ENCODE measurements around the gene ADAMTS10.
"Not testable (repeated sequence)": the region's sequence is repeated elsewhere in the genome, so short reads cannot be mapped to it uniquely, and the experiment has no call there.

Gene ADAMTS10

DNA sequence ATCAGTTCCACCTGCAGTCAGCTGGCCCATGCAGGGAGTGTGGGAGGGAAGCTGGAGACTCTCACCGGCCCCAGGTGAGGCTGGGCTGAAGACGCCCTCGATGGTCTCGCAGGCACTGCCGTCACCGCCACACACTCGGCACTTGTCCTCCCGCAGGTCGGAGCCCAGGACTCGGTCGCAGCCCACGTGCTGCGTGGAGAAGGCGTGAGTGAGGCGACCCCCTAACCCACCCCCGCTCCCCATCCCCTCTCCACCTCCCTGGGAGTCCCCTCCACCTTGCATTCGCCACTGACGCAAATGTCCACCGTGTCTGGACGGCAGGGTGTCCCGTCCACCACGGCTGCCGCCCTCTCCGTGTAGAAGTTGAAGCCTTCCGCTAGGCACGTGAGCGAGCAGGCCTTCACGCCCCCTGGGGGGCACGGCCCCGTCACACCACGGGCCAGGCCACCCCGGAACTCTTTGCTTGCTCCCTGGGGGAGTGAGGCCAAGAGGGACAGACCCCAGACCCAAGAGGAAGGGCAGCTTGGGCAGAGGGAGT, 21.3 kb downstream of the ADAMTS10 start:
- DNase-seq, result no peak

GRCh38 chr19:8585894-8586750, 24.4 kb downstream of the ADAMTS10 start:
- no peak for DNase-seq

GRCh38 chr19:8584965-8585893, 25.3 kb downstream of the ADAMTS10 start:
- DNase-seq, result no peak

DNA sequence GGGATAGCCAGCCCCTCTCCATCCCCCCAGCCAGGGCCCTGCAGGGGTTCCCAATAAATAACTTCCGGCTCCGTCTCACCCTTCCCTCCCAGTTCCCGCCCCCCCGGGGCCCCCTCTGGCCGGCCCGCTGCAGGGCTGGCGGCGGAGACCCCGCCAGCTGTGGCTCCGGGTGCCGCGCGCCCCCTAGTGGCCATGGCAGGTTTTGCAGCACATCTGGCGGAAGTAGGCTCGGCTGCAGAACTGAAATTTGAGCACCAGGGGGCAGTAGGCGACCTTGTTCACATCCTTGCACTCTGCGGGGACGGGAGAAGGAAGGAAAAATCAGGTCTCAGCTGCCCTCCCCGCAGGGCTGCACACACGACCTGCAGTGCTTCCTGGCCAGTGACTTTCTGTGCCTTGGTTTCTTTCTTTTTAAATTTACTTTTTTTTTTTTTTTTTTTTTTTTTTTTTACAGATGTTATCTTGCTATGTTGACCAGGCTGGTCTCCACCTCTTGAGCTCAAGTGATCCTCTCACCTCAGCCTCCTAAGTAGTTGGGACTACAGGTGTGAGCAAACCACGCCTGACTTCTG, 29.7 kb downstream of the ADAMTS10 start:
- DNase-seq, result peak; percentile 13 to 33

DNA sequence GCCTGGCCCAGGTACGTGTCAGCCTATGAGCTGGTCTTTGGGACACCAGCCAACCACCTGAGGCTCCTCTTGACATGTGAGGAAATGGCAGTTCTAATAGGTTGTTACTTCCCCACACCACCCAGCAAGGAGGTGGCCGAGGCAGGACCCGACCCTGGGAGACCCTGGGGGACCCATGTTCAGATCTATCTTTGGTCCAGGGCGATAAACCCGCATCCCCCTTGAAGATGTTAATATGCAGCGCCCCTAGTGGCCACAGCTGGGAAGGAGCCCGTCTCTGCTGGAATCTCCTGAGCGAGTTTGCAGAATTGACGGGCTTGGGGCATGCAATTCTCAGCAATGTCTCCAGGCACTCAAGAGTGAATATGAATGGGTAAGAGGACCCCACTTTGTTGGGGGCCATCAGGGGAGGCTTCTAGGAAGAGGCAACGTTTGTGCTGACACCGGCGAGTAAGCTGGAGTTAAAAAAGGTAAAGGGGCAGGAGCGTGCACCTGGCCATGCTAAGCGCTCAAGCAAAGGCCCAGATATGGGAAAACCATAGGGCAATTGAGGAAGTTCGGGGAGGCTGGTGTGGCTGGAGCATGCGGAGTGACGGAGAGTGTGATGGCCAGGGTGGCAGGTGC, 31.8 kb downstream of the ADAMTS10 start:
- DNase-seq, result peak in 1 of 2 experiments; percentile 21

- no peak for DNase-seq
These were observed 32.8 kb downstream of the ADAMTS10 start for GRCh38 chr19:8577741-8578140.

DNA sequence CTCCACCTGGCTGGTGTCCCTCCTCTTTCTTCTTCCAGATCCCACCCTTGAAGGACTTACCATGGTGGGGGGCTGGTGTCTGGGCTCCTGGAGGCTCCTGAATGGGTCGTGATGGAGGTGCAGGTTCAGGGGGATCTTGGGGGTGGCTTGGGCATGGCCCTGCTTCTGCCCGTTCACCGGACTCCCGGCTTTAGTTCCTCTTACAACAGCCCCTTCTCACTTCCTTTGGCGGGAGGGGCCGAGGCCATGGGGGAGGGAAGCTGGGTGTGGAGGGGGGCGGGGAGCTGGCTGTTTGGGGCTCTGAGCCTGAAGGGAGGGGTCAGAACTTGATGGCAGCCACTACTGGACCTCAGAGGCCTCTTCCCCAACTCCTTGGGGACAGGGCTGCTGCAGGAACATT, 33.3 kb downstream of the ADAMTS10 start, which contains the start of gene MYO1F:
Gene MYO1F, minus strand, starts transcription at position 196 of the 400 bp plus-strand sequence. Its CDS starts 133 bp downstream, at position 63.
- no peak for DNase-seq

DNA sequence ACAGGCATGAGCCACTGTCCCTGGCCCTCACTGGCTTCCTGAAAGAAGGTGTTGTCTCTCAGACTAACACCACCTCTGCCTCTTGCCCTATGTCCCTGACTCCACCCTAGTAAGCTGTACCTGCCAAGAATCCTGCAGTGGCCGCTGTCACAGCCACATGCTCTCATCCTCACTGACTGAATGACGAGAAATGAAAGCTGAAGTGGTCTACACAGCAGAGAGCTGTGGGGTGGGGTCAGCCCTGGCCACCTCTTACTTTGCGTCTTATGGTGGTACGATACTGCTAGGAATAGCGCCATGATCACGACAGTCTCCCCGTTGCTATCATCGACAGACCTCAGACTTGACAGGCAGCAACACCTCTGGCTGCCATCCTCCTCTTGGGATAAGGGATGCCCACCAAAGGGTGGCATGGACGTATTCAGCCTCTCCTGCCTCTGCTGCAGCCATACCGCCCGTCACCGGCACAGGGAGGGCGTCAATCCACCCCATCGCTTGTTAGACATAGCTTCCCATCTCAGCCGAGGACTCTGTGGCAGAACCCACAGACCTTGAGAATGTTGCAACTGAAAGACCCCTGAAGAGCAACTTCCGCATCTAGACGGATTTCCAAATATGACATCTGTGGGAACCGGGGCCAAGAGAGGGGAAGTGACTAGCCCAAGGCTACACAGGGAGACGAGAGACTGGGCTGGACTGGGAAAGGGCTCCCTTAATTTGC, 34.1 kb downstream of the ADAMTS10 start:
- no peak for DNase-seq

GRCh38 chr19:8575467-8575997, 35.0 kb downstream of the ADAMTS10 start:
- DNase-seq, result no peak

DNA sequence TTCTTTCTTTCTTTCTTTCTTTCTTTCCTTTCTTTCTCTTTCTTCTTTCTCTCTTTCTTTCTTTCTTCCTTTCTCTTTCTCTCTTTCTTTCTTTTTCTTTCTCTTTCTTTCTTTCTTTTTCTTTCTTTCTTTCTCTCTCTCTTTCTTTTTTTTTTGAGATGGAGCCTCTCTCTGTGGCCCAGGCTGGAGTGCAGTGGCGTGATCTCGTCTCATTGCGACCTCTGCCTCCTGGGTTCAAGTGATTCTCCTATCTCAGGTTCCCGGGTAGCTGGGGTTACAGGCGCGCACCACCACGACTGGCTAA, 35.9 kb downstream of the ADAMTS10 start:
- DNase-seq, result not testable (repeated sequence)

DNA sequence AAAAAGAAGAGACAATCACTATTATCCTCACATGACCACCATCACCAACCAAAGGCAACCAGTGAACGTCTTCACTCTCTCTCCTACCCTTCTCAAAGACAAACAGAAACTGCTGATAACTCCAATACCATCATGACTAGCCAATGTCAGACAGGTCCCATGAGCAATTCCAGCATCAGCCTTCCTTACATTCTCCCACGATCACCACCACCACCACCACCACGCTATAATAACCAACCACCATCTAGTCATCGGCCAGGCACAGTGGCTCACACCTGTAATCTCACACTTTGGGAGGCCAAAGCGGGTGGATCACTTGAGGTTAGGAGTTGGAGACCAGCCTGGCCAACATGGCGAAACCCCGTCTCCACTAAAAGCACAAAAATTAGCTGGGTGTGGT, 37.2 kb downstream of the ADAMTS10 start:
- DNase-seq, result no peak

DNA sequence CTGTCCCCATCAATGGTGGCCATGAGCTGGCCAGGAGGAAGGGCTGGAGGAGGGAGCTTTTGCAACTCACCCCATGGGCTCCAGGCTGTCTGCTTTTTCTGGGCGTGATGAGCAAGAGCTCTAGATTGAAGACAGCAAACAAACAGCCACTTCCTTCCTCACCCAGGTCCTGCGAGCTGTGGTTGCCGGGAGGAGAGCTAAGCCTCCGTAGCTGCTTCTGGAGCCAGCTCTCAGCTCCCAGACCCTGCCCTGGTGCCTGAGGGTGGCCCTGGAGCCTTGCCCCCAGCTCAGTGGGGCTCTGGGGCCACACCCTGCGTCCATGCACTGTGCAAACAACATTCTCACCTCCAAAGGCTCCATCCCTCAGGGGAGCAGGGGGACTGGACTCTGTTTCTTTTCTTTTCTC, 39.5 kb downstream of the ADAMTS10 start:
- DNase-seq, result no peak

DNA sequence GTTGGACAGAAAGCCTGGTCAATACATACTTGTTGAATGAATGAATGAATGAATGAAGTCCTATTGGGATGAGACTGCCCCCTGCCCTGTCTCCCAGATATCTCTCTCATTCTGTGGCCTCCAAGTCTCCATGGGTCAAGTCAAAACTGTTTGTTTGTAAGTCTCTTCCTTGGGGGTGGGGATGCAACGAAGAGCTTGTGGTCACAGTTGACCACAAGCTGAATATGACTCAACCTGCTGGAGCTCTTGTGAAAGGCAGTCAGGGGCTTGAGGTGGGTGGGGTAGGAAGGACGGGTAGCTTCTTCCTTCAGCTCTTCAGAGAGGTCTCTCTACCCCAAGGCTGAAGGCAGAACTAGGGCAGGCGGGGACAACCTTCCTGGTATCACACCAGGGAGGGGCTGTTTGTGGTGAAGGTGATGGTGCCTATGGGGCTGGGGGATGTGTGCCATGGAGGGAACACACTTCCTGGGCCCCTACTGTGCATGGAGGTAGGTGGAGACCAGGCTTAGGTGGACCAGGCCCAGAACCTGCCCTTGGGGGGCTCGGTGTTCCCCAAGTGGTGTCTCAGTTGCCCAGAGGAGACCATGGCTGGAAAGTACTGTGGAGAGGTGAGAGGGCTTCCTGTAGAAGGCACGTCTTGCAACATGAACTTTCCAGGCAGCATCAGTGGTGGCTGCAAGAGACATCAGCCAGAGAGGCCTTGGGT, 41.3 kb downstream of the ADAMTS10 start:
- DNase-seq, result no peak

DNA sequence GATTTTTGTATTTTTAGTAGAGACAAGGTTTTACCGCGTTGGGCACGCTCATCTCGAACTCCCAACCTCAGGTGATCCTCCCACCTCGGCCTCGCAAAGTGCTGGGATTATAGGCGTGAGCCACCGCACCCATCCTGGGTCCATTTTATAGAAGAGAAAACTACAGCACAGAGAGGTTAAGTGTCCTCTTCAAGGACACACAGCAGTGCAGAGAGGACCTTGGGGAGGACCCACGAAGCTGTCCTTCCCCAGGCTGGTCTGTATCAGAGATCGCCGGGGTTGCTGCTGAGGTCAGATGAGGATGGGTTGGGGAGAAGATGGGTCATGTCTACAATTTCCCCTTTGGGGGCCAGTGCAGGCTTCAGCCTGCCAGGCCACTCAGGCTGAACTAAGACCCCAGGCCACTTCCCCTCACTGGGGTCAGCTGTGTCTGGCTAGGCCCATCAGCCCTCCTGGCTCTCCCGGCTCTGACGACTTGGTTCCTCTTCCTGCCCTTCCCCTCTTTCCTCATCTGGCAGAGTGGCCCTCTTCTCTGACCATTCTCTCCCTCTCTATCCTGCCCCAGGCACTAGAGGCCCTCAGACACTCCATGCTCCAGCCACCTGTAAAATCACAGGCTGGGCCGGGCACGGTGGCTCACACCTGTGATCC, 42.9 kb downstream of the ADAMTS10 start:
- no peak for DNase-seq

DNA sequence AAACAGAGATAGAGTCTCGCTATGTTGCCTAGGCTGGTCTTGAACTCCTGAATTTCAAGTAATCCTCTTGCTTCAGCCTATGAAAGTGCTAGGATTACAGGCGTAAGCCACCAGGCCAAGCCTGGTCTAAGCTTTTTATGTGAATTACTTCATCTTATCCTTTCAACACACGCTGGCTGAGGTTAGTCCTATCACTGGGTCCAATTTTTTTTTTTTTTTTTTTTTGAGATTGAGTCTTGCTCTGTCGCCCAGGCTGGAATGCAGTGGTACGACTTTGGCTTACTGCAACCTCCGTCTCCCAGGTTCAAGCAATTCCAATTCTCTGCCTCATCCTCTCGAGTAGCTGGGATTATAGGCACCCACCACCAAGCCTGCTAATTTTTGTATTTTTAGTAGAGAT, 43.7 kb downstream of the ADAMTS10 start:
- DNase-seq, result no peak

- DNase-seq, result not testable (repeated sequence)
These were observed 45.6 kb downstream of the ADAMTS10 start for GRCh38 chr19:8564866-8565265.

DNA sequence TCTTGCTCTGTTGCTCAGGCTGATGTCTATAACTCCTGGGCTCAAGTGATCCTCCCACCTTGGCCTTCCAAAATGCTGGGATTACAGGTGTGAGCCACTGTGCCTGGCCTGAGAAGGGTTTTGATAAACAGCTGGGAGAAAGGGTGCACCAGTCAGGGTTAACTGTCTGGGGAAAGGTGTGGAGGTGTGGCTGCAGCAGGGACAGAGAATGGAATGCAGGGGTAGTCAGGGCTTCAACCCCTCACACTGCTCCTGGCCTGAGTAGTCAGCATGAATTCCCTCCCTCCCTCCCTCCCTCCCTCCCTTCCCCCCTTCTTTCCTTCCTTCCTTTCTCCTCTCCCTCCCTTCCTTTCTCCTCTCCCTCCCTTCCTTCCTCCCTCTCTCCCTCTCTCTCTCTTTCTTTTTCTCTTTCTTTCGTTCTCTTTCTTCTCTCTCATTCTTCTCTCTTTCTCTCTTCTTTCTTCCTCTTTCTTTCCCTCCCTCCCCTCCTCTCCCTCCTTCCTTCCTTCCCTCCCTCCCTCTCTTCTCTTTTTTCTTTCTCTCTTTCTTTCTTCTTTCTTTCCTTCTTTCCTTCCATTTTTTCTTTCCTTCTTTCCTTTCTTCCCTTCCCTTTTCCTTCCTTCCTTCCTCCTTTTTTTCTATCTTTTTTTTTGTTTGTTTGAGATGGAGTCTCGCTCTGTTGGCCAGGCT, 49.3 kb downstream of the ADAMTS10 start:
- no peak for DNase-seq

DNA sequence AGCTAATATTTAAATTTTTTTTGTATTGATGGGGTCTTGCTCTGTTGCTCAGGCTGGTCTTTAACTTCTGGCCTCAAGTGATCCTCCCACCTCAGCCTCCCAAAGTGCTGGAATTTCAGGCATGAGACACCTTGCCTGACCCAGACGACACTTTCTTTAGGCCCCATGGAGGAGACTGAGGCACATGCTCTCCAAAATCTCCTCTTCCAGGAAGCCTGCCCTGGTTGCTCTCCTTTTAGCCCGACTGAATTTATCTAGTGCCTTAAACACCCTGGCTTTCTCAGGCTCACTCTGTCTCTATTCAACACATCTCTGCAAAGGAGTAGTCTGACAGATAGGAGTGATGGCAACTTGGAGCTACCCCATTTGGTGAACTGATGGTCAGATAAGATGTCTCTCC, 52.2 kb downstream of the ADAMTS10 start:
- DNase-seq, result no peak

GRCh38 chr19:8557642-8558238, 52.8 kb downstream of the ADAMTS10 start:
- no peak for DNase-seq

Measured in NCI-H187 (cell line).